H9 (cell line): ENCODE results near the gene TTC39C. TPM values are rescaled to one million over a fixed set of nuclear protein-coding genes. Genes with fewer than 3 reads are reported as not detected.

Experiments used
- DNase-seq: peaks from one replicate; pipeline ENCODE4 v3.0.0-alpha.2; 2017
- H2AFZ ChIP-seq: one replicate; pipeline ENCODE4 v1.6.1; 2013; ENCODE audit warnings: mild to moderate bottlenecking, low read length, control low read depth, moderate library complexity
- H2AK5ac ChIP-seq: 2 replicates; pipeline ENCODE4 v1.6.1; 2013; ENCODE audit warnings: low read length, control low read depth, mixed read lengths; ENCODE audit not compliant: insufficient read length
- H2BK120ac ChIP-seq: one replicate; pipeline ENCODE4 v1.6.1; 2013; ENCODE audit warnings: low read depth, mild to moderate bottlenecking, low read length, control low read depth, inconsistent platforms; ENCODE audit not compliant: poor library complexity, severe bottlenecking
- H2BK12ac ChIP-seq: 2 replicates; pipeline ENCODE4 v1.6.1; 2013; ENCODE audit warnings: low read length, control low read depth, mixed read lengths, low read depth; ENCODE audit not compliant: insufficient read length
- H2BK15ac ChIP-seq: 2 replicates; pipeline ENCODE4 v1.6.1; 2013; ENCODE audit warnings: low read depth, low read length, control low read depth
- H2BK20ac ChIP-seq: one replicate; pipeline ENCODE4 v1.6.1; 2013; ENCODE audit warnings: low read depth, mild to moderate bottlenecking, low read length, control low read depth, inconsistent platforms; ENCODE audit not compliant: poor library complexity, severe bottlenecking
- H2BK5ac ChIP-seq: 2 replicates; pipeline ENCODE4 v1.6.1; 2013; ENCODE audit warnings: low read length, control low read depth, mixed read lengths; ENCODE audit not compliant: insufficient read length
- H3K14ac ChIP-seq: 2 replicates; pipeline ENCODE4 v1.6.1; 2013; ENCODE audit warnings: low read length, control low read depth; ENCODE audit not compliant: insufficient read depth
- H3K18ac ChIP-seq: 2 replicates; pipeline ENCODE4 v1.6.1; 2013; ENCODE audit warnings: low read depth, mild to moderate bottlenecking, mixed read lengths, low read length, control low read depth; ENCODE audit not compliant: insufficient read length
- H3K23ac ChIP-seq: 2 replicates; pipeline ENCODE4 v1.6.1; 2013; ENCODE audit warnings: low read length, control low read depth, mixed read lengths, low read depth; ENCODE audit not compliant: insufficient read length
- H3K23me2 ChIP-seq: 2 replicates; pipeline ENCODE4 v1.6.1; 2013; ENCODE audit warnings: low read depth, mild to moderate bottlenecking, mixed read lengths, low read length, control low read depth; ENCODE audit not compliant: insufficient read length, poor library complexity, severe bottlenecking
- H3K27ac ChIP-seq: 2 replicates; pipeline ENCODE4 v1.5.1; 2013; ENCODE audit warnings: low read length, control low read depth, mixed read lengths, low read depth; ENCODE audit not compliant: insufficient read length
- H3K27me3 ChIP-seq: 2 replicates; pipeline ENCODE4 v1.6.1; 2013; ENCODE audit warnings: low read length, control low read depth, inconsistent platforms; ENCODE audit not compliant: insufficient read depth
- H3K4ac ChIP-seq: 2 replicates; pipeline ENCODE4 v1.6.1; 2013; ENCODE audit warnings: low read depth, mild to moderate bottlenecking, control low read depth, inconsistent platforms, low read length, moderate library complexity
- H3K4me1 ChIP-seq: 2 replicates; pipeline ENCODE4 v1.6.1; 2013; ENCODE audit warnings: low read length, control low read depth, inconsistent platforms; ENCODE audit not compliant: insufficient read depth
- H3K4me2 ChIP-seq: 2 replicates; pipeline ENCODE4 v1.6.1; 2013; ENCODE audit warnings: low read length, control low read depth, mixed read lengths; ENCODE audit not compliant: insufficient read length, insufficient read depth
- H3K56ac ChIP-seq: 2 replicates; pipeline ENCODE4 v1.6.1; 2013; ENCODE audit warnings: low read depth, mild to moderate bottlenecking, mixed read lengths, low read length, control low read depth; ENCODE audit not compliant: insufficient read length
- H3K79me1 ChIP-seq: 2 replicates; pipeline ENCODE4 v1.6.1; 2013; ENCODE audit warnings: low read depth, mild to moderate bottlenecking, moderate library complexity, low read length, control low read depth, inconsistent platforms; ENCODE audit not compliant: insufficient read depth, poor library complexity, severe bottlenecking
- H3K79me2 ChIP-seq: 2 replicates; pipeline ENCODE4 v1.6.1; 2013; ENCODE audit warnings: low read length, control low read depth, inconsistent platforms; ENCODE audit not compliant: insufficient read depth
- H3K9ac ChIP-seq: 2 replicates; pipeline ENCODE4 v1.6.1; 2013; ENCODE audit warnings: low read length, control low read depth, mixed read lengths; ENCODE audit not compliant: insufficient read length; ENCODE audit errors: extremely low read depth
- H3K9me3 ChIP-seq: one replicate; pipeline ENCODE4 v1.6.1; 2013; ENCODE audit warnings: low read depth, low read length, inconsistent platforms; ENCODE audit not compliant: control insufficient read depth
- H3T11ph ChIP-seq: one replicate; pipeline ENCODE4 v1.6.1; 2013; ENCODE audit warnings: mild to moderate bottlenecking, low read length, control low read depth, inconsistent platforms
- H4K20me1 ChIP-seq: one replicate; pipeline ENCODE4 v1.6.1; 2013; ENCODE audit not compliant: control insufficient read depth, insufficient read length, insufficient read depth
- H4K5ac ChIP-seq: 2 replicates; pipeline ENCODE4 v1.6.1; 2013; ENCODE audit warnings: low read depth, mild to moderate bottlenecking, mixed read lengths, low read length, control low read depth; ENCODE audit not compliant: insufficient read length
- H4K8ac ChIP-seq: replicated peaks from 2 replicates; pipeline ENCODE4 v1.6.1; 2013; ENCODE audit warnings: low read length, control low read depth, mixed read lengths, low read depth; ENCODE audit not compliant: insufficient read length
- H4K91ac ChIP-seq: 2 replicates; pipeline ENCODE4 v1.6.1; 2013; ENCODE audit warnings: low read depth, mild to moderate bottlenecking, moderate library complexity, mixed read lengths, low read length, control low read depth; ENCODE audit not compliant: insufficient read length
- H3K27ac Mint-ChIP-seq, 3 experiments: 2 replicates in 2 of 3; 3 replicates in 1 of 3; pipeline ENCODE4 v1.8.0; 2020 to 2021; ENCODE audit warnings: mixed read lengths in 3 of 3, mild to moderate bottlenecking in 1 of 3, moderate library complexity in 1 of 3
- H3K27me3 Mint-ChIP-seq: 2 replicates; pipeline ENCODE4 v1.8.0; 2021; ENCODE audit warnings: low read depth, mild to moderate bottlenecking, moderate library complexity, mixed read lengths
- H3K36me3 Mint-ChIP-seq, 3 experiments: 2 replicates in 2 of 3; 3 replicates in 1 of 3; pipeline ENCODE4 v1.8.0; 2020 to 2021; ENCODE audit warnings: low read depth in 3 of 3, mixed read lengths in 3 of 3; ENCODE audit not compliant: insufficient read depth in 1 of 3
- H3K4me1 Mint-ChIP-seq, 2 experiments: 2 replicates each; pipeline ENCODE4 v1.8.0; 2020; ENCODE audit warnings: mixed read lengths in 2 of 2
- H3K4me3 Mint-ChIP-seq, 2 experiments: 2 replicates in 1 of 2; 3 replicates in 1 of 2; pipeline ENCODE4 v1.8.0; 2020 to 2021; ENCODE audit warnings: mild to moderate bottlenecking in 2 of 2, mixed read lengths in 2 of 2, moderate library complexity in 1 of 2
- H3K9me3 Mint-ChIP-seq, 2 experiments: 2 replicates in 1 of 2; 3 replicates in 1 of 2; pipeline ENCODE4 v1.8.0; 2020; ENCODE audit warnings: mild to moderate bottlenecking in 2 of 2, mixed read lengths in 2 of 2, moderate library complexity in 1 of 2
- WGBS: extraction: QIAGEN DNeasy Blood & Tissue Kit; methylation state at CpG from one replicate; pipeline ENCODE4 v1.1.7; 2013; ENCODE audit warnings: missing lambda C conversion rate, low lambda C conversion rate, mixed read lengths; ENCODE audit not compliant: insufficient read length; ENCODE audit errors: extremely low coverage; 5-methylcytosine and 5-hydroxymethylcytosine counted together
- total RNA-seq: library from RNA; stranded (reverse); gene quantifications from 2 replicates; pipeline ENCODE4 v1.2.1, GENCODE V29; 2021
- TF ChIP-seq, protein P1 (sequence below): fragments of 200-600 bp; sonication (generic); conservative IDR thresholded peaks from 3 replicates; pipeline ENCODE4 v1.8.0; 2021; ENCODE audit warnings: antibody characterized with exemption, mild to moderate bottlenecking

Gene TTC39C
- total RNA-seq, 1 experiment from 2014 or later = 18.0 TPM

DNA sequence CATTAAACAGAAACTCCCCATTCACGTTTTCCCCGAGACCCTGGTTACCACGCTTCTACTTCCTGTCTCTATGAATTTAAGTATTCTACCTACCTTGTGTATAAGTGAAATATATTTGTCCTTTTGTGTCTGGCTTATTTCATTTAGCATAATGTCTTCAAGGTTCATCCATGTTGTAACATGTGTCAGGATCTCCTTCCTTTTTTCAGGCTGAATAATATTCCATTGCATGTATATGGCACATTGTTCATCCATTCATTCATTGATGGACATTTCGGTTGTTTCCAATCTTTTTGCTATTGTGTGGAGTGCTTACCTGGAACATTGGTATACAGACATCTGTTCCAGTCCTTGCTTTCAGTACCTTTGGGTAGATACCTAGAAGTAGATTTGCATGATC, 106.1 kb downstream of the TTC39C start:
- H3K36me3 Mint-ChIP-seq = peaks cover 0 to 17% (median 6%) of the 10 kb centered on the region in 3 experiments; a peak in 5 of 7 replicates
- Histone ChIP-seq H2BK12ac (no peak overlapping the region), H2BK15ac (no peak overlapping the region), H3T11ph (no peak overlapping the region), H2BK5ac (no peak overlapping the region), H3K27ac (no peak overlapping the region), H3K9ac (no peak overlapping the region), H3K56ac (no peak overlapping the region), H2AK5ac (no peak overlapping the region), H4K20me1 (no peaks in the 10 kb centered on the region), H3K18ac (no peak overlapping the region), H3K23me2 (no peaks in the 10 kb centered on the region), H2BK120ac (no peak overlapping the region), H3K79me2 (no peaks in the 10 kb centered on the region), H3K4me2 (no peak overlapping the region), H3K9me3 (no peaks in the 10 kb centered on the region), H3K27me3 (no peaks in the 10 kb centered on the region), H3K4me1 (no peaks in the 10 kb centered on the region), H2BK20ac (no peak overlapping the region), H4K8ac (no peak overlapping the region), H3K79me1 (no peaks in the 10 kb centered on the region), H3K4ac (no peak overlapping the region), H4K91ac (no peak overlapping the region), H2AFZ (no peak overlapping the region), H3K14ac (no peak overlapping the region), H3K23ac (no peak overlapping the region), H4K5ac (no peak overlapping the region)
- no peak overlapping the region for H3K4me3 Mint-ChIP-seq
- peaks cover 0 to 3% of the 10 kb centered on the region in 2 experiments; a peak in 1 of 4 replicates for H3K4me1 Mint-ChIP-seq
- H3K27ac Mint-ChIP-seq = no peak overlapping the region
- no peaks in the 10 kb centered on the region for H3K27me3 Mint-ChIP-seq
- WGBS = no CpG with 5 or more reads among the region's 4 CpGs
- TF ChIP-seq, protein P1, sequence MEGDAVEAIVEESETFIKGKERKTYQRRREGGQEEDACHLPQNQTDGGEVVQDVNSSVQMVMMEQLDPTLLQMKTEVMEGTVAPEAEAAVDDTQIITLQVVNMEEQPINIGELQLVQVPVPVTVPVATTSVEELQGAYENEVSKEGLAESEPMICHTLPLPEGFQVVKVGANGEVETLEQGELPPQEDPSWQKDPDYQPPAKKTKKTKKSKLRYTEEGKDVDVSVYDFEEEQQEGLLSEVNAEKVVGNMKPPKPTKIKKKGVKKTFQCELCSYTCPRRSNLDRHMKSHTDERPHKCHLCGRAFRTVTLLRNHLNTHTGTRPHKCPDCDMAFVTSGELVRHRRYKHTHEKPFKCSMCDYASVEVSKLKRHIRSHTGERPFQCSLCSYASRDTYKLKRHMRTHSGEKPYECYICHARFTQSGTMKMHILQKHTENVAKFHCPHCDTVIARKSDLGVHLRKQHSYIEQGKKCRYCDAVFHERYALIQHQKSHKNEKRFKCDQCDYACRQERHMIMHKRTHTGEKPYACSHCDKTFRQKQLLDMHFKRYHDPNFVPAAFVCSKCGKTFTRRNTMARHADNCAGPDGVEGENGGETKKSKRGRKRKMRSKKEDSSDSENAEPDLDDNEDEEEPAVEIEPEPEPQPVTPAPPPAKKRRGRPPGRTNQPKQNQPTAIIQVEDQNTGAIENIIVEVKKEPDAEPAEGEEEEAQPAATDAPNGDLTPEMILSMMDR = no peak
- no peaks in the 10 kb centered on the region for H3K9me3 Mint-ChIP-seq
- DNase-seq = no peak
